GM12878 (cell line): ENCODE results near the gene LOX. TPM values are rescaled to one million over a fixed set of nuclear protein-coding genes. Genes with fewer than 3 reads are reported as not detected.

Experiments
- ATAC-seq: fragments of 200-7000 bp; cut with Tn5 transposase; 3 replicates; pipeline ENCODE4 v1.9.1; 2020; ENCODE audit warnings: mild to moderate bottlenecking, moderate library complexity
- BruUV-seq: library from RNA; stranded (reverse); fragments of 400-500 nt; replicated peaks from 2 replicates; lab custom pipeline; 2021; lab: Mats Ljungman, UMichigan
- CTCF ChIA-PET: fragments of 300-600 bp; sonication (Branson Sonifier 250); formaldehyde crosslinking; extraction: SDS; loops from one replicate; lab custom pipeline; 2021; ENCODE audit warnings: inconsistent platforms; lab: Yijun Ruan, JAX
- POLR2A ChIA-PET: fragments of 350-600 bp; formaldehyde crosslinking; extraction: SDS; loops from one replicate; lab custom pipeline; 2021; ENCODE audit warnings: inconsistent platforms; lab: Charles Lee
- RAD21 ChIA-PET: fragments of 300-600 bp; sonication (Branson Sonifier 250); formaldehyde crosslinking; loops from one replicate; lab custom pipeline; 2023; ENCODE audit warnings: antibody characterized with exemption; ENCODE audit not compliant: unreplicated experiment; lab: Charles Lee
- SMC1A ChIA-PET: fragments of 300-600 bp; sonication (Branson Sonifier 250); formaldehyde crosslinking; loops from one replicate; lab custom pipeline; 2023; ENCODE audit not compliant: unreplicated experiment, uncharacterized antibody; lab: Charles Lee
- DNase-seq: peaks from one replicate; pipeline ENCODE4 v3.0.0-alpha.2; 2011; ENCODE audit warnings: low read depth, low spot score
- FAIRE-seq: peaks from 3 replicates; lab custom pipeline; 2011; peaks lifted over from hg19 to GRCh38; lab: Jason Lieb, UNC
- H2AFZ ChIP-seq: 2 replicates; pipeline ENCODE4 v1.6.0; 2011; ENCODE audit warnings: low read depth, low read length, control low read depth; ENCODE audit not compliant: control insufficient read depth
- H3K27ac ChIP-seq: 2 replicates; pipeline ENCODE4 v1.5.1; 2011; ENCODE audit warnings: control low read depth; ENCODE audit not compliant: control insufficient read depth, insufficient read depth
- H3K27me3 ChIP-seq, 2 experiments: replicated peaks in 1 of 2; 2 replicates each; pipeline versions ENCODE4 v1.6.0 to v1.6.1; 2011; ENCODE audit warnings: low read length in 1 of 2; ENCODE audit not compliant: control insufficient read depth in 2 of 2, insufficient read depth in 2 of 2
- H3K36me3 ChIP-seq, 2 experiments: 2 replicates each; pipeline ENCODE4 v1.5.1; 2011; ENCODE audit warnings: low read length in 1 of 2; ENCODE audit not compliant: control insufficient read depth in 2 of 2, insufficient read depth in 2 of 2
- H3K4me1 ChIP-seq: 2 replicates; pipeline ENCODE4 v1.6.1; 2011; ENCODE audit warnings: mild to moderate bottlenecking, low read length, moderate library complexity, mixed read lengths; ENCODE audit not compliant: control insufficient read depth, insufficient read depth
- H3K4me2 ChIP-seq: 2 replicates; pipeline ENCODE4 v1.6.0; 2011; ENCODE audit warnings: control low read depth; ENCODE audit not compliant: control insufficient read depth, insufficient read depth
- H3K4me3 ChIP-seq: fragments of 200-600 bp; sonication (generic); 2 replicates; pipeline ENCODE4 v1.5.1; 2016
- H3K79me2 ChIP-seq: 2 replicates; pipeline ENCODE4 v1.6.0; 2011; ENCODE audit warnings: low read length; ENCODE audit not compliant: control insufficient read depth, insufficient read depth
- H3K9ac ChIP-seq: 2 replicates; pipeline ENCODE4 v1.8.0; 2011; ENCODE audit warnings: low read length, control low read depth, mixed read lengths; ENCODE audit not compliant: control insufficient read depth, insufficient read depth
- H3K9me3 ChIP-seq: replicated peaks from 3 replicates; pipeline ENCODE4 v1.5.1; 2011; ENCODE audit warnings: mild to moderate bottlenecking, low read length; ENCODE audit not compliant: control insufficient read depth, insufficient read depth
- H4K20me1 ChIP-seq: 2 replicates; pipeline ENCODE4 v1.6.0; 2011; ENCODE audit not compliant: control insufficient read depth, insufficient read depth
- CEBPB ChIP-seq, 2 experiments: fragments of 150-350 bp in 1 of 2; IDR thresholded peaks; 2 replicates each; pipeline ENCODE4 v1.6.1; 2012 to 2014; ENCODE audit warnings: low read depth in 2 of 2, low read length in 2 of 2, borderline replicate concordance in 1 of 2, inconsistent platforms in 1 of 2
- NFXL1 ChIP-seq: fragments of 450-650 bp; IDR thresholded peaks from 2 replicates; pipeline ENCODE4 v1.6.1; 2017; ENCODE audit warnings: antibody characterized with exemption, mild to moderate bottlenecking, borderline replicate concordance
- TCF7 ChIP-seq: IDR thresholded peaks from 2 replicates; pipeline ENCODE4 v1.6.1; 2014; ENCODE audit warnings: antibody characterized with exemption, borderline replicate concordance
- ZNF207 ChIP-seq: fragments of 450-650 bp; IDR thresholded peaks from 2 replicates; pipeline ENCODE4 v1.6.1; 2014; ENCODE audit warnings: antibody characterized with exemption, mild to moderate bottlenecking, borderline replicate concordance
- ZZZ3 ChIP-seq: IDR thresholded peaks from 2 replicates; pipeline ENCODE4 v1.6.1; 2011; ENCODE audit warnings: low read depth; ENCODE audit not compliant: control insufficient read depth, insufficient read length
- WGBS: methylation state at CpG from one replicate; pipeline ENCODE4 v1.1.6; 2016; ENCODE audit warnings: low lambda C conversion rate; ENCODE audit not compliant: insufficient replicate concordance, insufficient coverage; ENCODE audit errors: missing lambda C conversion rate; 5-methylcytosine and 5-hydroxymethylcytosine counted together
- in situ Hi-C: fragments of 300-500 bp; cut with MboI; formaldehyde crosslinking; loops from 9 replicates; pipeline ENCODE4 v1.14.3; 2018; ENCODE audit warnings: mixed read lengths
- intact Hi-C: fragments of 100-400 bp; cut with micrococcal nuclease; formaldehyde crosslinking; loops from one replicate; pipeline ENCODE4 v1.14.2; 2022; ENCODE audit not compliant: unreplicated experiment
- polyA plus RNA-seq, 11 experiments: library from polyadenylated mRNA; depleted of rRNA in 4 of 11; unstranded in 6 of 11; stranded (reverse) in 5 of 11; fragments of >200 nt; fragmentation: Nextera tagmentation in 4 of 11; fragmentation: Illumina TruSeq in 1 of 11; extraction: Ambion mirVana in 4 of 11; extraction: Trizol in 1 of 11; gene quantifications; 1 replicate in 1 of 11; 2 replicates in 10 of 11; pipeline versions ENCODE4 v1.2.1 to v1.2.3, GENCODE V29; 2011 to 2016; ENCODE audit warnings: inconsistent platforms in 2 of 11, missing spikeins in 2 of 11, low read depth in 1 of 11
- total RNA-seq, 4 experiments: library from RNA; depleted of rRNA in 3 of 4; stranded (reverse); fragments of >200 nt in 3 of 4; fragmentation: Illumina TruSeq in 1 of 4; extraction: Trizol in 1 of 4; gene quantifications; 2 replicates each; pipeline versions ENCODE4 v1.2.1 to v1.2.3, GENCODE V29; 2013 to 2021
- TF ChIP-seq, protein P1 (sequence below): IDR thresholded peaks from 2 replicates; pipeline ENCODE4 v1.6.1; 2011; ENCODE audit warnings: borderline replicate concordance, low read depth, mild to moderate bottlenecking, moderate library complexity, low read length; ENCODE audit not compliant: insufficient read depth, poor library complexity, severe bottlenecking
- TF ChIP-seq, protein P2 (sequence below): fragments of 450-650 bp; formaldehyde crosslinking; IDR thresholded peaks from 2 replicates; pipeline ENCODE4 v1.4.0; 2022; ENCODE audit warnings: mild to moderate bottlenecking, moderate library complexity

Gene LOX
- total and polyA plus RNA-seq, 10 of the 15 experiments (the other 5 are each of a cell fraction or from before 2014, with no cell fraction given) = 0.03 to 0.69 (median 0.07) TPM; not detected in 1

DNA sequence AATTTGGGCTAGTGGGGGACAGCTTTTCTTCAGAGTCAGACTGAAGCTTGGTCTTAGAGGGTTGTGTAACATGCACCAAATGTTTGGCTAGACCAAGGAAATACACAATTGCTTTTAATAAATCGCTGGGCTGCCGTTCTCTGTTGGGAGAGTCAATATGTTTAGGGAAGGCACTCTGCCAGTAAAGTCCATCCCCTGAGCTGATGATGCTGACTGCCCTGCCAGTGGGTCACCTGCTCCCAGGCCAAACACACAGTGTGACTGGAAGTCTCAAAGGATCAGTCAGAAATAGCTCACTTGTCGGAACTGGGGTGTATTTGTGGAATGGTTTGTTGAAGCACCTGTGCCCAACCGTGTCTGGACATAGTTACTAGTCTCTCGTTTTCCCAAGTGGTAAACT lies 33.4 kb upstream of the LOX start:
- SMC1A ChIA-PET = interaction anchor here (1.5 kb wide), 1 partner anchor 10 kb away, joined by 3 read pairs; no protein-coding TSS in a partner anchor
- Histone ChIP-seq H3K4me2 (no peak overlapping the region), H3K79me2 (no peaks in the 10 kb centered on the region), H3K27ac (no peak overlapping the region), H3K4me3 (no peak overlapping the region), H3K4me1 (no peaks in the 10 kb centered on the region), H3K9ac (no peak overlapping the region), H3K27me3 (no peaks in the 10 kb centered on the region), H4K20me1 (no peaks in the 10 kb centered on the region), H2AFZ (no peak overlapping the region), H3K36me3 (no peaks in the 10 kb centered on the region), H3K9me3 (no peaks in the 10 kb centered on the region)
- WGBS = 26% methylated on average over 5 of the region's 5 CpGs
- POLR2A ChIA-PET = interaction anchor here (0.5 kb wide), 1 partner anchor 145 kb away, joined by 3 read pairs; no protein-coding TSS in a partner anchor
- intact Hi-C loops = no loop called here
- in situ Hi-C loops = no loop called here
- FAIRE-seq = no peak
- no peak for DNase-seq
- RAD21 ChIA-PET = no interaction called here
- BruUV-seq = no TSS peak
- ATAC-seq = no peak
- TF ChIP-seq, protein P1, sequence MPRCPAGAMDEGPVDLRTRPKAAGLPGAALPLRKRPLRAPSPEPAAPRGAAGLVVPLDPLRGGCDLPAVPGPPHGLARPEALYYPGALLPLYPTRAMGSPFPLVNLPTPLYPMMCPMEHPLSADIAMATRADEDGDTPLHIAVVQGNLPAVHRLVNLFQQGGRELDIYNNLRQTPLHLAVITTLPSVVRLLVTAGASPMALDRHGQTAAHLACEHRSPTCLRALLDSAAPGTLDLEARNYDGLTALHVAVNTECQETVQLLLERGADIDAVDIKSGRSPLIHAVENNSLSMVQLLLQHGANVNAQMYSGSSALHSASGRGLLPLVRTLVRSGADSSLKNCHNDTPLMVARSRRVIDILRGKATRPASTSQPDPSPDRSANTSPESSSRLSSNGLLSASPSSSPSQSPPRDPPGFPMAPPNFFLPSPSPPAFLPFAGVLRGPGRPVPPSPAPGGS = no peak
- CTCF ChIA-PET = interaction anchor here (3.0 kb wide), 1 partner anchor 9 kb away, joined by 14 read pairs; no protein-coding TSS in a partner anchor

DNA sequence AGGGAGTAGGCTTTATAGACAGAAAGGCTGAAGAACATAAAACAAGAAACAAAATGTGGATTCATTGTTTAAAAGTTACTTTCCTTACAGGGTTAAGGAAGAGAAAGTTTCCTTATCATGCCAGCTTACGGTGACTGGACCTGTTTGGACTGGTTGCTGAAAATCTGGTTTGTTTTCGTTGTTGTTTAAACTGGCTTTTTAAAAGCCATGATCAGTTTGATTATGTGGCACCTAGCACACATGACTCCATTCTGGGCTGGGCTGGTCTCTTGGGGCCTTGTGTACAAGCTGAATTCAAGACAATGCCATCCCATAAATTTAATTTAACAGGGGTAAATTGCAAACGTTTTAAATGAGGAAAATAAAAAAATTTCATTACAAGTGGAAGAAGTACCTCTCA lies 32.9 kb upstream of the LOX start:
- H2AFZ ChIP-seq = no peak overlapping the region
- no peak overlapping the region for H3K27ac ChIP-seq
- no peaks in the 10 kb centered on the region for H3K79me2 ChIP-seq
- TF ChIP-seq NFXL1 = no peak
- TF ChIP-seq ZNF207 = no peak
- no peak for TF ChIP-seq CEBPB (IDR thresholded peaks at IDR 0.05; ENCODE audit: borderline replicate concordance in 1 of 2, low read depth in 2 of 2, low read length in 2 of 2)
- TF ChIP-seq, protein P2, sequence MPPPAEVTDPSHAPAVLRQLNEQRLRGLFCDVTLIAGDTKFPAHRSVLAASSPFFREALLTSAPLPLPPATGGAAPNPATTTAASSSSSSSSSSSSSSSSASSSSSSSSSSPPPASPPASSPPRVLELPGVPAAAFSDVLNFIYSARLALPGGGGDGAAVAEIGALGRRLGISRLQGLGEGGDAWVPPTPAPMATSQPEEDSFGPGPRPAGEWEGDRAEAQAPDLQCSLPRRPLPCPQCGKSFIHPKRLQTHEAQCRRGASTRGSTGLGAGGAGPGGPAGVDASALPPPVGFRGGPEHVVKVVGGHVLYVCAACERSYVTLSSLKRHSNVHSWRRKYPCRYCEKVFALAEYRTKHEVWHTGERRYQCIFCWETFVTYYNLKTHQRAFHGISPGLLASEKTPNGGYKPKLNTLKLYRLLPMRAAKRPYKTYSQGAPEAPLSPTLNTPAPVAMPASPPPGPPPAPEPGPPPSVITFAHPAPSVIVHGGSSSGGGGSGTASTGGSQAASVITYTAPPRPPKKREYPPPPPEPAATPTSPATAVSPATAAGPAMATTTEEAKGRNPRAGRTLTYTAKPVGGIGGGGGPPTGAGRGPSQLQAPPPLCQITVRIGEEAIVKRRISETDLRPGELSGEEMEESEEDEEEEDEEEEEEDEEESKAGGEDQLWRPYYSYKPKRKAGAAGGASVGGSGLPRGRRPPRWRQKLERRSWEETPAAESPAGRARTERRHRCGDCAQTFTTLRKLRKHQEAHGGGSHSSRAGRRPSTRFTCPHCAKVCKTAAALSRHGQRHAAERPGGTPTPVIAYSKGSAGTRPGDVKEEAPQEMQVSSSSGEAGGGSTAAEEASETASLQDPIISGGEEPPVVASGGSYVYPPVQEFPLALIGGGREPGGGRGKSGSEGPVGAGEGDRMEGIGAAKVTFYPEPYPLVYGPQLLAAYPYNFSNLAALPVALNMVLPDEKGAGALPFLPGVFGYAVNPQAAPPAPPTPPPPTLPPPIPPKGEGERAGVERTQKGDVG (CRISPR knock-in tag) = no peak
- no peak for TF ChIP-seq ZZZ3
- TF ChIP-seq TCF7 = no peak
- H3K4me3 ChIP-seq = no peak overlapping the region
- ChIA-PET SMC1A (interaction anchor here (1.5 kb wide), 1 partner anchor 9 kb away, joined by 3 read pairs; no protein-coding TSS in a partner anchor), POLR2A (interaction anchor here (0.5 kb wide), 1 partner anchor 145 kb away, joined by 3 read pairs; no protein-coding TSS in a partner anchor), RAD21 (no interaction called here), CTCF (interaction anchor here (3.0 kb wide), 1 partner anchor 9 kb away, joined by 14 read pairs; no protein-coding TSS in a partner anchor)
- intact Hi-C loops = no loop called here
- H4K20me1 ChIP-seq = no peaks in the 10 kb centered on the region
- H3K4me1 ChIP-seq = no peaks in the 10 kb centered on the region
- H3K9ac ChIP-seq = no peak overlapping the region
- in situ Hi-C loops = no loop called here
- no peaks in the 10 kb centered on the region for H3K9me3 ChIP-seq
- DNase-seq (no peak), FAIRE-seq (no peak), ATAC-seq (no peak)
- no TSS peak for BruUV-seq
- H3K36me3 ChIP-seq = no peaks in the 10 kb centered on the region
- H3K27me3 ChIP-seq = no peaks in the 10 kb centered on the region
- 2% methylated on average over 3 of the region's 3 CpGs for WGBS
- no peak overlapping the region for H3K4me2 ChIP-seq
